SH-SY5Y (cell line): ENCODE results near the gene RASGEF1B.

Experiments used
- GATA2 ChIP-seq: IDR thresholded peaks from 2 replicates; pipeline ENCODE4 v1.6.1; 2011; ENCODE audit warnings: mild to moderate bottlenecking, low read depth, low read length
- GATA3 ChIP-seq: IDR thresholded peaks from 2 replicates; pipeline ENCODE4 v1.6.1; 2011; ENCODE audit warnings: low read depth, mild to moderate bottlenecking, low read length, moderate library complexity

RASGEF1B gene

GRCh38 chr4:81505726-81506125 lies 34.0 kb upstream of the RASGEF1B start:
- TF ChIP-seq GATA2 (no peak), GATA3 (no peak)

- TF ChIP-seq GATA2 = no peak
- TF ChIP-seq GATA3 = no peak
Measured at GRCh38 chr4:81505004-81505598, 33.4 kb upstream of the RASGEF1B start.

- TF ChIP-seq GATA3 = no peak
- no peak for TF ChIP-seq GATA2
Measured at GRCh38 chr4:81504112-81505003, 32.7 kb upstream of the RASGEF1B start.

GRCh38 chr4:81503586-81503985 lies 31.9 kb upstream of the RASGEF1B start:
- TF ChIP-seq GATA3 = no peak
- TF ChIP-seq GATA2 = no peak

GRCh38 chr4:81502564-81502963 lies 30.9 kb upstream of the RASGEF1B start:
- TF ChIP-seq GATA2 (no peak), GATA3 (no peak)

- TF ChIP-seq GATA2 (no peak), GATA3 (no peak)
Measured at GRCh38 chr4:81499840-81500239, 28.1 kb upstream of the RASGEF1B start.

- no peak for TF ChIP-seq GATA2
Measured at GRCh38 chr4:81498551-81499099, 26.9 kb upstream of the RASGEF1B start.

GRCh38 chr4:81498046-81498445 lies 26.3 kb upstream of the RASGEF1B start:
- TF ChIP-seq GATA2 (no peak), GATA3 (no peak)

GRCh38 chr4:81495345-81495744 lies 23.6 kb upstream of the RASGEF1B start:
- TF ChIP-seq GATA3 (no peak), GATA2 (no peak)

- TF ChIP-seq GATA3 (no peak), GATA2 (no peak)
Measured at GRCh38 chr4:81494031-81494431, 22.3 kb upstream of the RASGEF1B start.

GRCh38 chr4:81492606-81493230 lies 21.0 kb upstream of the RASGEF1B start:
- TF ChIP-seq GATA2 = no peak
- no peak for TF ChIP-seq GATA3

- TF ChIP-seq GATA2 (no peak), GATA3 (no peak)
Measured at GRCh38 chr4:81491943-81492342, 20.2 kb upstream of the RASGEF1B start.

GRCh38 chr4:81490403-81491160 lies 18.9 kb upstream of the RASGEF1B start:
- TF ChIP-seq GATA2 (no peak), GATA3 (no peak)

GRCh38 chr4:81486502-81486901 lies 14.8 kb upstream of the RASGEF1B start:
- TF ChIP-seq GATA2 = no peak
- TF ChIP-seq GATA3 = no peak
